KMS-11 (cell line): ENCODE measurements around the gene TMEM204.

Source experiments
- H2AFZ ChIP-seq: fragments of 200-600 bp; sonication (generic); 2 replicates; pipeline ENCODE4 v1.6.1; 2016; ENCODE audit warnings: antibody characterized with exemption, mixed run types, low read depth
- H3K27ac ChIP-seq: fragments of 200-600 bp; sonication (generic); 2 replicates; pipeline ENCODE4 v1.6.1; 2016; ENCODE audit warnings: mild to moderate bottlenecking, mixed run types
- H3K27me3 ChIP-seq: fragments of 200-600 bp; sonication (generic); 2 replicates; pipeline ENCODE4 v1.6.1; 2017; ENCODE audit warnings: mild to moderate bottlenecking, low read depth, mixed run types, moderate library complexity; ENCODE audit not compliant: insufficient read depth
- H3K36me3 ChIP-seq: fragments of 200-600 bp; sonication (generic); 2 replicates; pipeline ENCODE4 v1.6.1; 2017; ENCODE audit warnings: mild to moderate bottlenecking, mixed run types; ENCODE audit not compliant: insufficient read depth
- H3K4me1 ChIP-seq: fragments of 200-600 bp; sonication (generic); 2 replicates; pipeline ENCODE4 v1.6.1; 2016; ENCODE audit warnings: mild to moderate bottlenecking, low read depth, mixed run types; ENCODE audit not compliant: poor library complexity, severe bottlenecking
- H3K4me2 ChIP-seq: fragments of 200-600 bp; sonication (generic); 2 replicates; pipeline ENCODE4 v1.7.0; 2016; ENCODE audit warnings: mild to moderate bottlenecking, mixed run types
- H3K4me3 ChIP-seq: fragments of 200-600 bp; sonication (generic); IDR thresholded peaks from 2 replicates; pipeline ENCODE4 v1.6.1; 2017; ENCODE audit warnings: low read depth, low read length, mixed read lengths; ENCODE audit not compliant: insufficient read depth
- H3K79me2 ChIP-seq: fragments of 200-600 bp; sonication (generic); 2 replicates; pipeline ENCODE4 v1.6.1; 2016; ENCODE audit warnings: low read depth, mixed run types; ENCODE audit not compliant: insufficient read depth
- H3K9ac ChIP-seq: fragments of 200-600 bp; sonication (generic); 2 replicates; pipeline ENCODE4 v1.6.1; 2016; ENCODE audit warnings: mild to moderate bottlenecking, mixed run types
- H4K20me1 ChIP-seq: fragments of 200-600 bp; sonication (generic); 2 replicates; pipeline ENCODE4 v1.6.1; 2016; ENCODE audit warnings: mild to moderate bottlenecking, mixed run types; ENCODE audit not compliant: insufficient read depth
- TF ChIP-seq, protein P1 (sequence below): fragments of 200-600 bp; sonication (generic); conservative IDR thresholded peaks from 2 replicates; pipeline ENCODE4 v1.6.1; 2017; ENCODE audit warnings: low read depth, mild to moderate bottlenecking, antibody characterized with exemption, low read length, moderate library complexity, mixed read lengths

The TMEM204 gene

DNA sequence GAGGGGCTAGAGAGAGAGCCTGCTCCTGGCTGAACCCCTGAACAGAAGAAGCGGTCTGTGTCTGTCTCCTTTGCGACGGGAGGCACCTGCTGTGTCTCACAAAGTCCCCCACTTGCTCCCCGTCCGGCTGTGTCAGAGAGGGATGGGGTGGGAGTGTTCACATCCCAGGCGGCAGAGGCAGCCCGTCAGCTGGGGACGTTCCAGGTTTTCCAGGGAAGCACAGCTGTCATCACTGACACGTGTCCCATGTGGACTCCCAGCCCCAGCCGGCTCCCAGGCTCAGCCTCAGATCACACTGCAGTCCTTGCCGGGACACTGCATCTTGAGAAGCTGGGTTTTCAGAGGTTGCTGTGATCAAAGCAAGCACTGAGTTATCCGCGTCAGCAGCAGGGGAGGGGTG is 38.8 kb upstream of the TMEM204 start:
- H4K20me1 ChIP-seq = no peaks in the 10 kb centered on the region
- no peak overlapping the region for H3K27ac ChIP-seq
- H3K4me1 ChIP-seq = peaks cover 15% of the 10 kb centered on the region
- peaks cover 20% of the 10 kb centered on the region for H3K79me2 ChIP-seq
- no peaks in the 10 kb centered on the region; the same call in 1 of the 2 replicates for H3K36me3 ChIP-seq
- H2AFZ ChIP-seq = no peak overlapping the region
- peak overlapping the region; percentile 71; the same call in 1 of the 2 replicates for H3K4me2 ChIP-seq
- H3K9ac ChIP-seq = no peak overlapping the region
- no peak overlapping the region for H3K4me3 ChIP-seq
- H3K27me3 ChIP-seq = no peaks in the 10 kb centered on the region
- TF ChIP-seq, protein P1, sequence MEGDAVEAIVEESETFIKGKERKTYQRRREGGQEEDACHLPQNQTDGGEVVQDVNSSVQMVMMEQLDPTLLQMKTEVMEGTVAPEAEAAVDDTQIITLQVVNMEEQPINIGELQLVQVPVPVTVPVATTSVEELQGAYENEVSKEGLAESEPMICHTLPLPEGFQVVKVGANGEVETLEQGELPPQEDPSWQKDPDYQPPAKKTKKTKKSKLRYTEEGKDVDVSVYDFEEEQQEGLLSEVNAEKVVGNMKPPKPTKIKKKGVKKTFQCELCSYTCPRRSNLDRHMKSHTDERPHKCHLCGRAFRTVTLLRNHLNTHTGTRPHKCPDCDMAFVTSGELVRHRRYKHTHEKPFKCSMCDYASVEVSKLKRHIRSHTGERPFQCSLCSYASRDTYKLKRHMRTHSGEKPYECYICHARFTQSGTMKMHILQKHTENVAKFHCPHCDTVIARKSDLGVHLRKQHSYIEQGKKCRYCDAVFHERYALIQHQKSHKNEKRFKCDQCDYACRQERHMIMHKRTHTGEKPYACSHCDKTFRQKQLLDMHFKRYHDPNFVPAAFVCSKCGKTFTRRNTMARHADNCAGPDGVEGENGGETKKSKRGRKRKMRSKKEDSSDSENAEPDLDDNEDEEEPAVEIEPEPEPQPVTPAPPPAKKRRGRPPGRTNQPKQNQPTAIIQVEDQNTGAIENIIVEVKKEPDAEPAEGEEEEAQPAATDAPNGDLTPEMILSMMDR = no peak

GRCh38 chr16:1495211-1495888 is 38.1 kb upstream of the TMEM204 start:
- Histone ChIP-seq H3K27me3 (no peaks in the 10 kb centered on the region), H4K20me1 (no peaks in the 10 kb centered on the region), H3K36me3 (no peaks in the 10 kb centered on the region; the same call in 1 of the 2 replicates), H3K4me1 (peaks cover 15% of the 10 kb centered on the region), H3K4me3 (no peak overlapping the region), H3K79me2 (peaks cover 20% of the 10 kb centered on the region), H3K27ac (no peak overlapping the region), H2AFZ (no peak overlapping the region), H3K9ac (no peak overlapping the region), H3K4me2 (no peak overlapping the region)
- TF ChIP-seq, protein P1 = no peak

GRCh38 chr16:1495889-1496262 is 37.6 kb upstream of the TMEM204 start:
- Histone ChIP-seq H2AFZ (no peak overlapping the region), H3K27ac (no peak overlapping the region), H3K79me2 (peaks cover 20% of the 10 kb centered on the region), H3K9ac (no peak overlapping the region), H3K4me2 (no peak overlapping the region), H3K4me3 (no peak overlapping the region), H4K20me1 (no peaks in the 10 kb centered on the region), H3K27me3 (no peaks in the 10 kb centered on the region), H3K4me1 (peaks cover 15% of the 10 kb centered on the region), H3K36me3 (no peaks in the 10 kb centered on the region; the same call in 1 of the 2 replicates)
- TF ChIP-seq, protein P1 = no peak

- Histone ChIP-seq H3K27ac (no peak overlapping the region), H3K4me3 (no peak overlapping the region), H2AFZ (no peak overlapping the region), H3K36me3 (peaks cover 4% of the 10 kb centered on the region; the same call in 1 of the 2 replicates), H3K27me3 (no peaks in the 10 kb centered on the region), H3K9ac (no peak overlapping the region), H4K20me1 (no peaks in the 10 kb centered on the region), H3K4me2 (no peak overlapping the region), H3K79me2 (peaks cover 20% of the 10 kb centered on the region), H3K4me1 (peaks cover 15% of the 10 kb centered on the region)
- TF ChIP-seq, protein P1 = no peak
Measured at GRCh38 chr16:1496464-1496863, 37.0 kb upstream of the TMEM204 start.
